Measurements from ENCODE around the gene FLRT2. TPM values are rescaled to one million over a fixed set of nuclear protein-coding genes. Genes with fewer than 3 reads are reported as not detected.

FLRT2 gene
- total RNA-seq, 2 donors from 2014 or later, result 6.8 to 59.1 TPM

DNA sequence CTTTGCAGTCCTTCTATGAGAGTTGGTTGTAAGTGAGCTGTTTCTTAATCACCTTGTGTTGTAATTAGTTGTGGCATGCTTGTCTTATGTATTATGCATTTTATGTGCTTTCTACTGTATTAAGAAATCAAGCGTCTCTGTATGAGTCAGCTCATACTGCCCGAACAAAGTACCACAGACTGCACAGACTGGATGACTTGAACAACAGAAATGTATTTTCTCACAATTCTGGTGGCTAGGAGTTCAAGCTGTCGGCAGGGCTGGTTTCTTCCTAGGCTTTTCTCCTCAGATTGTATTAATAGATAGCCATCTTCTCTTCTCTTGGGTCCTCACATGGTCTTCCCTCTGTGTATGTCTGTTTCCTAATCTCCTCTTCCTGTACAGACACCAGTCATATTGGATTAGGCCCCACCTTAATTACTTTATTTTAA is 77.7 kb downstream of the FLRT2 start:
- Histone ChIP-seq H3K4me3 (no peak overlapping the region), H3K27me3 (replicated peaks; ENCODE audit: insufficient read depth) (no peaks in the 10 kb centered on the region), H3K9me3 (no peaks in the 10 kb centered on the region), H3K36me3 (no peaks in the 10 kb centered on the region), H3K4me1 (replicated peaks) (no peaks in the 10 kb centered on the region), H3K27ac (no peak overlapping the region)
- intact Hi-C loops (cut with DNase I), result no loop called here
- WGBS, result 73% methylated on average over 3 of the region's 3 CpGs
- DNase-seq (ENCODE audit: low spot score), result no peak
- TF ChIP-seq POLR2A (IDR thresholded peaks at IDR 0.05) (no peak), POLR2AphosphoS5 (IDR thresholded peaks at IDR 0.05) (no peak)
- TF ChIP-seq, protein P1, sequence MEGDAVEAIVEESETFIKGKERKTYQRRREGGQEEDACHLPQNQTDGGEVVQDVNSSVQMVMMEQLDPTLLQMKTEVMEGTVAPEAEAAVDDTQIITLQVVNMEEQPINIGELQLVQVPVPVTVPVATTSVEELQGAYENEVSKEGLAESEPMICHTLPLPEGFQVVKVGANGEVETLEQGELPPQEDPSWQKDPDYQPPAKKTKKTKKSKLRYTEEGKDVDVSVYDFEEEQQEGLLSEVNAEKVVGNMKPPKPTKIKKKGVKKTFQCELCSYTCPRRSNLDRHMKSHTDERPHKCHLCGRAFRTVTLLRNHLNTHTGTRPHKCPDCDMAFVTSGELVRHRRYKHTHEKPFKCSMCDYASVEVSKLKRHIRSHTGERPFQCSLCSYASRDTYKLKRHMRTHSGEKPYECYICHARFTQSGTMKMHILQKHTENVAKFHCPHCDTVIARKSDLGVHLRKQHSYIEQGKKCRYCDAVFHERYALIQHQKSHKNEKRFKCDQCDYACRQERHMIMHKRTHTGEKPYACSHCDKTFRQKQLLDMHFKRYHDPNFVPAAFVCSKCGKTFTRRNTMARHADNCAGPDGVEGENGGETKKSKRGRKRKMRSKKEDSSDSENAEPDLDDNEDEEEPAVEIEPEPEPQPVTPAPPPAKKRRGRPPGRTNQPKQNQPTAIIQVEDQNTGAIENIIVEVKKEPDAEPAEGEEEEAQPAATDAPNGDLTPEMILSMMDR (IDR thresholded peaks at IDR 0.05), result no peak

DNA sequence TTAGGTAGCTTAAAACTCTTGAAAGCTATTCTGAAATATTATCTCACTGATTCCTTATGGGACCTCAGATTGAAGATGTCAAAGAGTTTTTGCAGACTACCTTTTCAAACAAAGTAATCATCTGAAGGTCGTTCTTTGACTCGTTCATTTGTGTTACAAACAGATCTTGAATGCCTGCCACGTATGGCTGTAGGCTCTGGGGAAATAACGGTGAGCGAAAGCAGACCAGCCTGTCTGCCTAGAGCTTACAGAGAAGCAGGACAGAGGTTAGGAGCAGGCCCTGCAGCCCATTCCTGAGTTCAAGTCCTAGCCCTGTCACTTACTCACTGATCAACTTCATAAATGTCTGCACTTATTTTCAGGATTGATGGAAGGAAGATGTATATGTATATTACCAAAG is 83.6 kb downstream of the FLRT2 start:
- no peaks in the 10 kb centered on the region for H3K27me3 ChIP-seq (replicated peaks; ENCODE audit: insufficient read depth)
- no peak for DNase-seq (ENCODE audit: low spot score)
- intact Hi-C loops (cut with DNase I), result no loop called here
- no peaks in the 10 kb centered on the region for H3K4me1 ChIP-seq (replicated peaks)
- no peaks in the 10 kb centered on the region for H3K36me3 ChIP-seq
- no peak overlapping the region for H3K4me3 ChIP-seq
- no peak overlapping the region for H3K27ac ChIP-seq
- H3K9me3 ChIP-seq, result no peaks in the 10 kb centered on the region
- TF ChIP-seq POLR2AphosphoS5 (IDR thresholded peaks at IDR 0.05) (no peak), POLR2A (IDR thresholded peaks at IDR 0.05) (no peak)
- TF ChIP-seq, protein P1 (IDR thresholded peaks at IDR 0.05), result no peak
- WGBS, result 82% methylated on average over 5 of the region's 5 CpGs

DNA sequence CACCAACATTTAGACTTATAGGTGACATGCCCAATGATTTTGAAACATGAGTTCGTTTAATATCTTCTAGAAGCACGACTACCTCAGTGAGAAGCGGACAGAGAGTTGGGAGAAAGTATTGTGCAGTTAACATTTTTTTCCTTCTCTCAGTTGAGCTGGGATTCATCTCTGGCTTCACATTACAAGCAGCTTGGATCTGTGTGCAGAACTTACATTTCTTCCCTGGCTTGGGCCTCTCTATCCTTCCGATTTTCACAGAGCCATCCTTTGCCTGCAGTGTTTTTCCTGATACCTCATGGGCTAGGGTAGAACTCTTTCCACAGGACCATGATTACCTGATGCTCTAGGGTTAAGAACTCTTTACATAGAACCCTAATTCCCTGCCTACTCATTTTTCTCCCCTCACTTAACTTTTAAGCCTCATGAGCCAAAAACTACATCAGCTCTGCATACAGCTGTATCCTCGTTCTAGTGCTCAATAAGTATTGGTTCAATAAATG is 86.5 kb downstream of the FLRT2 start:
- intact Hi-C loops (cut with DNase I), result no loop called here
- H3K36me3 ChIP-seq, result no peaks in the 10 kb centered on the region

DNA sequence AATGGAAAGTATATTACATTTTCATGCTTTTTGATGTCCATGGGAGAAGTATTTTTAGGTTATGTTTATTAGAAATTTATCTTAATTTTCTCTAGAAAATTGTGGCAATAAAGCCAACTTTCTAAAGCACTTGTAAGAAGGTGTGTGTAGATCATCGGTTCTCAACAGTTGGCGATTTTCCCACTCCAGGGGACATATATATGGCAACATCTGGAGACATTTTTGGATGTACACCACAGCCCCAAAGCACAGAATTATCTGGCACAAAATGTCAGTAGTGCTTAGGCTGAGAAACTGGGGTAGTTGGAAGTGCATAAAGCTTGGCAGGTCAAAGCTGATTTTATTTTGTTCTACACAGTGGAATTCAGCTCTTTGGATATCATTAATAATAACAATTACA is 86.9 kb downstream of the FLRT2 start:
- Histone ChIP-seq H3K36me3 (no peaks in the 10 kb centered on the region), H3K4me3 (no peak overlapping the region), H3K27ac (no peak overlapping the region), H3K27me3 (replicated peaks; ENCODE audit: insufficient read depth) (no peaks in the 10 kb centered on the region), H3K4me1 (replicated peaks) (no peaks in the 10 kb centered on the region), H3K9me3 (no peaks in the 10 kb centered on the region)
- no peak for DNase-seq (ENCODE audit: low spot score)
- intact Hi-C loops (cut with DNase I), result no loop called here
- WGBS, result 83% methylated on average over 2 of the region's 2 CpGs
- TF ChIP-seq POLR2AphosphoS5 (IDR thresholded peaks at IDR 0.05) (no peak), POLR2A (IDR thresholded peaks at IDR 0.05) (no peak)
- TF ChIP-seq, protein P1 (IDR thresholded peaks at IDR 0.05), result no peak

More for the DNA sequence above, 86.5 kb downstream of the FLRT2 start:
- no peaks in the 10 kb centered on the region for H3K27me3 ChIP-seq (replicated peaks; ENCODE audit: insufficient read depth)
- no peak for DNase-seq (ENCODE audit: low spot score)
- TF ChIP-seq, protein P1 (IDR thresholded peaks at IDR 0.05), result no peak
- TF ChIP-seq POLR2A (IDR thresholded peaks at IDR 0.05), result no peak
- no peak for TF ChIP-seq POLR2AphosphoS5 (IDR thresholded peaks at IDR 0.05)
- no peak overlapping the region for H3K4me3 ChIP-seq
- no peak overlapping the region for H3K27ac ChIP-seq
- no peaks in the 10 kb centered on the region for H3K4me1 ChIP-seq (replicated peaks)
- H3K9me3 ChIP-seq, result no peaks in the 10 kb centered on the region
- WGBS, result 73% methylated on average over 5 of the region's 5 CpGs

DNA sequence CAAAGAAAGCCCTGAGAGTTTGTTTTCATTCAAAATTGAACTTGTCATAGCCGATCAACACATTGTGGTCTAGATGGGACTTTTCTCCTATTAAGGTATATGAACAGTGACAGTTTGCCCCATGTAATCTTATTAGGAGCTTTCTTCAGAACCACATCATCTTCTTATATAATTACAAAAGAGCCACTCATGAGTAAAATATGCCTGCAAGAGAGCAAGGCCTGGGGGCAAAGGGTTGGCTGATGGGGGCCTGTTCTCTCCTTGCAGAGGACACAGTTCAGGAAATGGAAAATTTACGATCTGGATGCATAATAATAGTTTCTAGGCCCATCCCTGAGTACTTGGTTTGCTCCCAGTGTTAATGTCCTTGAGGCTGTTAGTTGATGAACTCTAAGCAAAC is 87.8 kb downstream of the FLRT2 start:
- TF ChIP-seq, protein P1 (IDR thresholded peaks at IDR 0.05), result no peak
- TF ChIP-seq POLR2AphosphoS5 (IDR thresholded peaks at IDR 0.05) (no peak), POLR2A (IDR thresholded peaks at IDR 0.05) (no peak)
- DNase-seq (ENCODE audit: low spot score), result no peak
- H3K4me1 ChIP-seq (replicated peaks), result no peaks in the 10 kb centered on the region
- no peaks in the 10 kb centered on the region for H3K9me3 ChIP-seq
- H3K4me3 ChIP-seq, result no peak overlapping the region
- no peaks in the 10 kb centered on the region for H3K27me3 ChIP-seq (replicated peaks; ENCODE audit: insufficient read depth)
- intact Hi-C loops (cut with DNase I), result no loop called here
- no peaks in the 10 kb centered on the region for H3K36me3 ChIP-seq
- no peak overlapping the region for H3K27ac ChIP-seq
- whole genome bisulfite sequencing, result 80% methylated on average over 2 of the region's 2 CpGs
